Subcutaneous adipose tissue (tissue), 4 donors: ENCODE data around the gene SCN4B. TPM values are rescaled to one million over a fixed set of nuclear protein-coding genes. Genes with fewer than 3 reads are reported as not detected.

Experiments
- total RNA-seq, 4 donors: library from RNA; depleted of rRNA; stranded (reverse); fragments of >200 nt; gene quantifications; one replicate each; pipeline ENCODE4 v1.1.0, GENCODE V29; 2016
- TF ChIP-seq, protein P1 (sequence below): fragments of 450-650 bp; IDR thresholded peaks from one replicate; pipeline ENCODE4 v1.5.1; 2016; ENCODE audit warnings: low read depth, mild to moderate bottlenecking, control low read depth, antibody characterized with exemption, moderate library complexity

The SCN4B gene
- total RNA-seq, 4 donors from 2014 or later: 1.0 to 5.7 (median 3.2) TPM

DNA sequence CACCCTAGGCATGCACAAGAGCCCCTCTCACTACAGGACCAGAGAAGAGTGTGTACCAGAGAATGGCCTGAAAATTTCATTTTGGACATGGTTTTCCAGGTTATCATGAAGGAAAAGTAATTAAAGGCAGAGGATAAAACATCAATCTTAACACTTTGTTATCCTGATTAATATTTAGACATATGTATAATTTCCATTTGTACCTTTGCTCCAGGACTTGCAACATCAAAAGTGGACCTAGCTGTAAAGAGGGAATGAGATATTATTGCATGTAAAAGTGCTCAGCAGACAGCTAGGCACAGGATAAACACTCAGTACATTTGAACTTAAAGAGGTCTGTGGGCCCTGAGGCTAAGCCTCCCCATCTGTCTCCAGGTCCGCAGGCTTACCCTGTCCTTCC is 2.0 kb upstream of the SCN4B start:
- TF ChIP-seq, protein P1, sequence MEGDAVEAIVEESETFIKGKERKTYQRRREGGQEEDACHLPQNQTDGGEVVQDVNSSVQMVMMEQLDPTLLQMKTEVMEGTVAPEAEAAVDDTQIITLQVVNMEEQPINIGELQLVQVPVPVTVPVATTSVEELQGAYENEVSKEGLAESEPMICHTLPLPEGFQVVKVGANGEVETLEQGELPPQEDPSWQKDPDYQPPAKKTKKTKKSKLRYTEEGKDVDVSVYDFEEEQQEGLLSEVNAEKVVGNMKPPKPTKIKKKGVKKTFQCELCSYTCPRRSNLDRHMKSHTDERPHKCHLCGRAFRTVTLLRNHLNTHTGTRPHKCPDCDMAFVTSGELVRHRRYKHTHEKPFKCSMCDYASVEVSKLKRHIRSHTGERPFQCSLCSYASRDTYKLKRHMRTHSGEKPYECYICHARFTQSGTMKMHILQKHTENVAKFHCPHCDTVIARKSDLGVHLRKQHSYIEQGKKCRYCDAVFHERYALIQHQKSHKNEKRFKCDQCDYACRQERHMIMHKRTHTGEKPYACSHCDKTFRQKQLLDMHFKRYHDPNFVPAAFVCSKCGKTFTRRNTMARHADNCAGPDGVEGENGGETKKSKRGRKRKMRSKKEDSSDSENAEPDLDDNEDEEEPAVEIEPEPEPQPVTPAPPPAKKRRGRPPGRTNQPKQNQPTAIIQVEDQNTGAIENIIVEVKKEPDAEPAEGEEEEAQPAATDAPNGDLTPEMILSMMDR: no peak

GRCh38 chr11:118153976-118154375 is 1.4 kb upstream of the SCN4B start:
- TF ChIP-seq, protein P1: no peak

DNA sequence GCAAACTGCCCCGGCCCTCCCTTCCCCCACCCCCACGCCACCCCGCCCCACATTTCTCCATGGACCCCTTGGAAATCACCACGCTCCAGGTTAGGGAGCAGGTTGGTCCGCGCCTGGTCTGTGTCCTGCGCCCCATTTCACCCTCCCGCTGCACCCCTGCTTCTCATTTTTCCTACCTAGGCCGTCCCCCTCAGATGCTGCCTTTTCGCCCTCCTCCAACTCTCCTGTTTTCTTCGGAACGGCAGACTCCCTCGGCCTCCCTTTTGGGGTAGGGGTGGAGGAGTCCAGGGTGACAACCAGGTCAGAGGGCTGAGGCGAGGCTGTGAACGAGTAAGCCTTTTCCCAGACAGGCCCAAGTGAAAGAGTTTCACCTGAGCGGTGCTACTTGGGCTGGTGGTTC is 893 bp upstream of the SCN4B start:
- TF ChIP-seq, protein P1: no peak

DNA sequence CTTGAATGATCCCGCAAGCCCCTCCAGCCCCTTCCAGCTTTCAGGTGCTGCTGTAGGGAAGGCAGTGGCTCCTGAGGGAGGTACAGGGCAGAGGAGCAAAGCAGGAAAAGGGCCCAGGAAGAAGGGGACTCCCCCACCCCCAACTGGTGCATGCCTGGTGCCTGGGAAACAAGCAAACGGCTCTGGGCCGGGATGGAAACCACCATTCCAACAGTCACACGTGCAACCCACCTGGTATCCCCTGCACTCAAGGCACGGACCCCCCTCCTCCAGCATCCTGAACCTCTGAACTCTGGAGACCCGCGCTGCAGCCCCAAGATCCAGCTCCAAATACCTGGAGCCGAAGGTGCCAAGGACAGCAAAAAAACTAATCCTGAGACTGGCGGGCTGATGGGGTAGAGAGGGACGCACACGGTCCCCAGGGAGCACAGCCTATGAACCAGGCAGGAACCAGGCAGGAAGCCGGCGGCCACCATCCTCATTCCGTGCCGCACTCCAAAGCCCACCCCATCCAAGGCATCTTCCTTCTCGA is 537 bp downstream of the SCN4B start:
- TF ChIP-seq, protein P1: no peak

DNA sequence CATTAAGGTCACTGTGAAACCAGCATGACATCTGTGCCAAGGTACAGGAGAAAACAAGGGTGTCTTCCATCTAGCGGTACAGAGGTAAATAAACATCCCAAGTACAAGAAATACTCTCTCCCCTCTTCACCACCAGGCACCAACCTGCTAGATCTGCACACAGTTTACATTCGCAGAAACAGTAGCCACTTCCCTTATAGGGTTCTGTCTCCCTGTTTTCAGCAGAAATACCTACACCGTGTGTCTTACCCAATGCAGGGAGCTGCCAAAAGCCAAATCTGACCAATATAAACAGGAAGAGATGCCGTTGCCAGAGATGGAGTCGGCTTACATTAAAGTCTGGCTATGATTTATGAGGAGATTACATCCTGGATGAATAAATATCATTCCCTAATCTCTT is 1.2 kb downstream of the SCN4B start:
- TF ChIP-seq, protein P1: no peak

DNA sequence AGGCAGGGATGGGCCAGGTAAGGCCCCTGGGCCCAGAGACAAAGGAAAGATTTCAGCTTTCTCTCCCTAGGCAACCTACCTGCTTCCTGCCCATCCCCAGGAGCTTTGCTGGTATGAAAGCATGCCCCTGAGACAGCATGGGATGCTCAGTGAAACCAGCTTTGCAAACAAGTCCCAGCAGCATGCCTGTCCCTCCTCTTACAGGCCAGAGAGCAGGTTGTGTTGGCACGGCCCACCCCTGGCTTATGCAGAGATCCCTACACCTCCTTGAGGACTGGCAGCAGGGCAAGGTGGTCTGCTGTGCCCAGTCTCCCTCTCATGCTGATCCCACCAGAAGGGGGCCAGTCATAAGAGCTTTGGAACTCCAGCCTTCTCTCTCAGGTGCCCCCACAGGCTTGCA is 3.1 kb downstream of the SCN4B start:
- TF ChIP-seq, protein P1: no peak

DNA sequence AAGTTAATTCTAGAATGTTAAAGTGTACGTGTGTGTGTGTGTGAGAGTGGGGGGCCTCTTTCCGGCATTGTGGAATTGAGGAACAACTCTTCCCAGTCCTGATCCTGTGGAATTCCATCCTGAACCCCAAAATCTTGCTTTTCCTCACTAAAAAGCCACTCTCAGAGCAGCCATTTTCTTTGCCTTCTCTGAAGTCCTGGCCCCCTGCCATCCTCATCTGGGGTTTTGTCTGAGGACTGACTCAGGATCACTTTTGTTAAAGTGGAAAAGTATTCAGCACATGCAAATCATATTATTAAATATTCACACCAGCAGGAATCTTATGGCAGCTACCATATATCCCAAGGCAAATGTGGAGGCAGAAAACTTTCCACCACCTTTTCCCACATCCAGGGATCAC is 3.8 kb downstream of the SCN4B start:
- TF ChIP-seq, protein P1: no peak
